ENCODE results near the gene DYNLT2. TPM values are rescaled to one million over a fixed set of nuclear protein-coding genes. Genes with fewer than 3 reads are reported as not detected.

The DYNLT2 gene
- total RNA-seq, 3 donors from 2014 or later (not counting 1 experiment from before 2014, with no cell fraction given) = 4.0 to 6.8 (median 5.3) TPM

DNA sequence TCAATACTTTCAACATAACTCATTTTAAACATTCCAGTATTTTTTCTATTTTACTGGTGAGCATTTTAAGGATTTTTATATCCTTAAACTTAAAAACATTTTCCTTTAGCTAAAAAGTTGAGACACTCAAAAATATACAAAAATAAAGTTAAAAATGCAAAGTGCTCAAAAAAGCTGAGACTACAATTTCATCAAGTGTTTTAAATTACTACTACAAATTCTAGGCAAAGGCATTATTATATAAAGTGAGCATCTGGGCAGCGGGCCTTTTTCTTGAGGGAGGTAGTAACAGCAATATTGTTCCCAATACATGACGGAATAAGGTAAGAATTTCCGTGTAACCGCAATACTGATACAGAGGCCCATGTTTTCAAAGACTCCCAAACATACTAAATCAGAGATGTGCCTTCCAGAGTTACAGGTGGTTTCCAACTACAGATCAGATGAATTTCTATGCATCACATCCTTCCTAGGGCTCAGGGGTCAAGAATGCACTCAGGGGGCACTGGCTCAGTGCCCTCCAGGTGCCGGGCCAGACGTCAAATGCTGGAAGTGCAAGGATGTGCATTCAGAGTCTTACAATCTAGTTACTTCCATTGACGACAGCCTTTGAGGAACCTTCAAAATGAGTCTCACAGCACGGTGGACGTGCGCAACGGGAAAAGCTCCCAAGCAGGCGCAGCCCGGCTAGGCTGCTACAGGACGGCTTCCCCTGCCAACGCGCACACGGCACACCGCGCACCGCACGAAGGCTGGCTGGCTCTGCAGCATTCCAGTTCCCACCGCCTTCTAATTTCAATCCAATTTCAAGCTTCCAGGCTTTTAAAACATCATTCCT, 28.8 kb downstream of the DYNLT2 start:
- peak; percentile 30 to 74 for DNase-seq
- intact Hi-C loops (cut with micrococcal nuclease) = loop anchor here (1.0 kb wide), 1 partner anchor 20 kb away; the partner anchor contains the start of genes C6orf120 and WDR27
- H3K4me1 Mint-ChIP-seq = peaks cover 12 to 16% of the 10 kb centered on the region in 2 donors

DNA sequence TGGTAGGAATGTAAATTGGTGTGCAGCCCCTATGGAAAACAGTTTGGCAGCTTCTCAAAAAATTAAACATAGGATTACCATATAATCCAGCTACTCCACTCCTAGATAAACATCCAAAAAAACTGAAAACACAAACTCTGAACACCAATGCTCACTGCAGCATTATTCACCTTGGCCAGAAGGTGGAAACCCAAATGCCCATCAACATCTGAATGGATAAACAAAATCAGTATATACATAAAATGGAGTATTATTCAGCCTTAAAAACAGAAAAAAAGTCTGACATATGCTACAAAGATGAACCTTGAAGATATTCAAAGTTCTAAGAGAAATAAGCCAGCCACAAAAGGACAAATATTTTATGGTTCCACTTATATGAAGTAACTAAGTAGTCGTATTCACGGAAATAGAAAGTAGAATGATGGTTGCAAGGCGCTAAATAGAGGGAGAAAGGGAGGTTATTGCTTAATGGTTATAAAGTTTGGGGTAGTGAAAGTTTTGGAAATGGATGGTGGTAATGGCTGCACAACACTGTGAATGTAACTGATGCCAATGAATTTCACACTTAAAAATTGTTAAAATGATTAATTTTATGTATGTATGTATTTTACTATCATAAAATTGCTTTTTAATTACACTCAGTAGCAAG, 31.0 kb downstream of the DYNLT2 start:
- Mint-ChIP-seq H3K4me1 (peaks cover 10 to 12% of the 10 kb centered on the region in 2 donors), H3K4me3 (no peak overlapping the region), H3K36me3 (peaks cover 12% of the 10 kb centered on the region), H3K9me3 (no peaks in the 10 kb centered on the region), H3K27ac (no peak overlapping the region), H3K27me3 (ENCODE audit: low read depth in 2 of 2) (no peaks in the 10 kb centered on the region)
- no peaks in the 10 kb centered on the region for H3K27me3 ChIP-seq (ENCODE audit: control insufficient read depth, insufficient read depth, low read length)
- no peaks in the 10 kb centered on the region for H3K9me3 ChIP-seq (ENCODE audit: control insufficient read depth, insufficient read depth, low read length)
- peaks cover 2% of the 10 kb centered on the region for H3K36me3 ChIP-seq (ENCODE audit: control insufficient read depth, insufficient read depth, low read length)
- peaks cover 15% of the 10 kb centered on the region for H3K4me1 ChIP-seq (ENCODE audit: control insufficient read depth, insufficient read depth, low read length)
- no peak for ATAC-seq
- no peak overlapping the region for H3K4me3 ChIP-seq (ENCODE audit: low read length)
- 93% methylated on average over 3 of the region's 3 CpGs for WGBS (ENCODE audit: insufficient coverage)
- TF ChIP-seq, protein P1, sequence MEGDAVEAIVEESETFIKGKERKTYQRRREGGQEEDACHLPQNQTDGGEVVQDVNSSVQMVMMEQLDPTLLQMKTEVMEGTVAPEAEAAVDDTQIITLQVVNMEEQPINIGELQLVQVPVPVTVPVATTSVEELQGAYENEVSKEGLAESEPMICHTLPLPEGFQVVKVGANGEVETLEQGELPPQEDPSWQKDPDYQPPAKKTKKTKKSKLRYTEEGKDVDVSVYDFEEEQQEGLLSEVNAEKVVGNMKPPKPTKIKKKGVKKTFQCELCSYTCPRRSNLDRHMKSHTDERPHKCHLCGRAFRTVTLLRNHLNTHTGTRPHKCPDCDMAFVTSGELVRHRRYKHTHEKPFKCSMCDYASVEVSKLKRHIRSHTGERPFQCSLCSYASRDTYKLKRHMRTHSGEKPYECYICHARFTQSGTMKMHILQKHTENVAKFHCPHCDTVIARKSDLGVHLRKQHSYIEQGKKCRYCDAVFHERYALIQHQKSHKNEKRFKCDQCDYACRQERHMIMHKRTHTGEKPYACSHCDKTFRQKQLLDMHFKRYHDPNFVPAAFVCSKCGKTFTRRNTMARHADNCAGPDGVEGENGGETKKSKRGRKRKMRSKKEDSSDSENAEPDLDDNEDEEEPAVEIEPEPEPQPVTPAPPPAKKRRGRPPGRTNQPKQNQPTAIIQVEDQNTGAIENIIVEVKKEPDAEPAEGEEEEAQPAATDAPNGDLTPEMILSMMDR (IDR thresholded peaks at IDR 0.05) = no peak
- DNase-seq = peak in 1 of 2 donors; percentile 31
- intact Hi-C loops (cut with micrococcal nuclease) = no loop called here
- H3K27ac ChIP-seq (ENCODE audit: low read length) = no peak overlapping the region

More for the DNA sequence above, 28.8 kb downstream of the DYNLT2 start:
- Histone ChIP-seq H3K4me3 (ENCODE audit: low read length) (peak overlapping the region; percentile 74), H3K27ac (ENCODE audit: low read length) (peak overlapping the region; percentile 67), H3K27me3 (ENCODE audit: control insufficient read depth, insufficient read depth, low read length) (no peaks in the 10 kb centered on the region), H3K4me1 (ENCODE audit: control insufficient read depth, insufficient read depth, low read length) (peaks cover 16% of the 10 kb centered on the region), H3K9me3 (ENCODE audit: control insufficient read depth, insufficient read depth, low read length) (no peaks in the 10 kb centered on the region), H3K36me3 (ENCODE audit: control insufficient read depth, insufficient read depth, low read length) (no peaks in the 10 kb centered on the region)
- Mint-ChIP-seq H3K27me3 (ENCODE audit: low read depth in 2 of 2) (no peaks in the 10 kb centered on the region), H3K27ac (peak overlapping the region; percentile 86 to 93), H3K4me3 (peak overlapping the region; percentile 93), H3K9me3 (no peaks in the 10 kb centered on the region), H3K36me3 (no peaks in the 10 kb centered on the region)
- peak in 2 of 3 donors; percentile 20 to 51 for ATAC-seq
- TF ChIP-seq, protein P1 (IDR thresholded peaks at IDR 0.05) = no peak
- WGBS (ENCODE audit: insufficient coverage) = 5% methylated on average over 22 of the region's 22 CpGs

DNA sequence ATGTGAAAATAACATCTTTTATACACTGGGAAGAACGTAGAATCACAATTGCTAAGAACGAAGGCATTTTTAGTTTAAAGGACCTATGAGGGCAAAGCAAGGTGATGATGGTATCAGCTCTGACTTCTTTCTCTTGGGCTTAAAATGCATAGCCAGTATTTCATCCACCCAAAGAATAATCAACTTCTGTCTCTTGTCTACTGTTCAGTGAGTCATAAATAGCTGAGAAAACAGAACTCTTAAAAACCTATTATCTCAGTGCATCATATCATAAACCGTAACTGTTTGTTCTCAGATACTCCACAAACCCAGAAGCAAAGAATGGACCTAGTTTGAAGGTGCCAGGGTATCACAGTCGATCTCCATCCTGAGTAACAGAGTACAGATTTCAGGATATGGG, 32.3 kb downstream of the DYNLT2 start:
- ATAC-seq (no peak), DNase-seq (no peak)
- Histone ChIP-seq H3K4me3 (ENCODE audit: low read length) (no peak overlapping the region), H3K27ac (ENCODE audit: low read length) (no peak overlapping the region), H3K4me1 (ENCODE audit: control insufficient read depth, insufficient read depth, low read length) (peaks cover 8% of the 10 kb centered on the region), H3K9me3 (ENCODE audit: control insufficient read depth, insufficient read depth, low read length) (no peaks in the 10 kb centered on the region), H3K36me3 (ENCODE audit: control insufficient read depth, insufficient read depth, low read length) (peaks cover 12% of the 10 kb centered on the region), H3K27me3 (ENCODE audit: control insufficient read depth, insufficient read depth, low read length) (no peaks in the 10 kb centered on the region)
- no peaks in the 10 kb centered on the region for H3K27me3 Mint-ChIP-seq (ENCODE audit: low read depth in 2 of 2)
- TF ChIP-seq, protein P1 (IDR thresholded peaks at IDR 0.05) = no peak
- peaks cover 10 to 12% of the 10 kb centered on the region in 2 donors for H3K4me1 Mint-ChIP-seq
- no peaks in the 10 kb centered on the region for H3K9me3 Mint-ChIP-seq
- peaks cover 19% of the 10 kb centered on the region for H3K36me3 Mint-ChIP-seq
- no peak overlapping the region for H3K27ac Mint-ChIP-seq
- H3K4me3 Mint-ChIP-seq = no peak overlapping the region
- intact Hi-C loops (cut with micrococcal nuclease) = no loop called here
- 96% methylated on average over 4 of the region's 4 CpGs for WGBS (ENCODE audit: insufficient coverage)
